ENCODE data around the gene ACAT2. TPM values are rescaled to one million over a fixed set of nuclear protein-coding genes. Genes with fewer than 3 reads are reported as not detected.
A peak's percentile ranks its signal among the peaks of the same experiment; 100 is the strongest.
"Not testable (repeated sequence)": the region's sequence is repeated elsewhere in the genome, so short reads cannot be mapped to it uniquely, and the experiment has no call there.

The ACAT2 gene
- total RNA-seq, 1 donor from 2014 or later, result 11.3 TPM

DNA sequence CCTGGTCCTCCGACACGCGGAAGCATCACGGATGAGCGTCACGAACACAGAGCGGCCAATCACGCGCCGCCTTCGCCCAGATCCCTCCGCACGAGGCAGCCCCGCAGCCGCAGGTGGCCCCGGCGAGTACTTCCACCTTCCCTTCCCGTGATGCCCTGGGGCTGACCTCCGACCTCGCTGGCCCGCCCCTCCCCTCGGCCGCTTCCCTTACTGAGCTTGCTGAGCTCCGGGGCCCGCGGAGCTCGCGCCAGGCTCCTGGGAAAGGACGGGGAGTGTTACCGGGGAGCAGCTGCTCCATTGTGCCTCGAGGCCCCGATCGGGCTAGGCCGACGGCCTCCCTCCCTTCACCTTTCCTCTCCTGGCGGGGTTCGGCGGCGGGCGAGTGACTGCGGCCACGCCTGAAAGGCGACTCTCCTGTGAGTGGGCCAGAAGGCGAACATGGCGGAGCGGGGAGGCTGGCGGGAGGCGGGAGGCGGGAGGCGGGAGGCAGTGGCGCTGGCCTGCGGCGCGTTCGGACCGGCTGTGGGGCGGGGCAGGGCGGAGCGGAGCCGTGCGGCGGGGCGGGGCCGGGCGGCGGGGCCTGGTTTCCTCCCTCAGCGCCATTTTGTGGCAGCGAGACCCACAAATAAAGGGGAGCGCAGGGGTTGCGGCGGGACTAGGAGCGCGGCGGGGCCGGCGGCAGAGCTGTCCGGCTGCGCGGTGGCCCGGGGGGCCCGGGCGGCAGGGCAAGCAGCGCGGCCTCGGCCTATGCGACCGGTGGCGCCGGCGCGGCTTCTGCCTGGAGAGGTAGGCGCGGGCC is 34.7 kb upstream of the ACAT2 start, which contains the start of gene WTAP:
WTAP (plus strand) TSS at position 589 of the 799 bp plus-strand sequence. CDS start 8,760 bp downstream, outside the sequence.
- TF ChIP-seq POLR2AphosphoS5 (IDR thresholded peaks at IDR 0.05; ENCODE audit: insufficient read depth in 1 of 2, low read depth in 1 of 2) (peak; percentile 95 to 98), POLR2A (IDR thresholded peaks at IDR 0.05) (peak in 1 of 2 donors; percentile 90)
- TF ChIP-seq, protein P1, sequence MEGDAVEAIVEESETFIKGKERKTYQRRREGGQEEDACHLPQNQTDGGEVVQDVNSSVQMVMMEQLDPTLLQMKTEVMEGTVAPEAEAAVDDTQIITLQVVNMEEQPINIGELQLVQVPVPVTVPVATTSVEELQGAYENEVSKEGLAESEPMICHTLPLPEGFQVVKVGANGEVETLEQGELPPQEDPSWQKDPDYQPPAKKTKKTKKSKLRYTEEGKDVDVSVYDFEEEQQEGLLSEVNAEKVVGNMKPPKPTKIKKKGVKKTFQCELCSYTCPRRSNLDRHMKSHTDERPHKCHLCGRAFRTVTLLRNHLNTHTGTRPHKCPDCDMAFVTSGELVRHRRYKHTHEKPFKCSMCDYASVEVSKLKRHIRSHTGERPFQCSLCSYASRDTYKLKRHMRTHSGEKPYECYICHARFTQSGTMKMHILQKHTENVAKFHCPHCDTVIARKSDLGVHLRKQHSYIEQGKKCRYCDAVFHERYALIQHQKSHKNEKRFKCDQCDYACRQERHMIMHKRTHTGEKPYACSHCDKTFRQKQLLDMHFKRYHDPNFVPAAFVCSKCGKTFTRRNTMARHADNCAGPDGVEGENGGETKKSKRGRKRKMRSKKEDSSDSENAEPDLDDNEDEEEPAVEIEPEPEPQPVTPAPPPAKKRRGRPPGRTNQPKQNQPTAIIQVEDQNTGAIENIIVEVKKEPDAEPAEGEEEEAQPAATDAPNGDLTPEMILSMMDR (IDR thresholded peaks at IDR 0.05), result no peak
- DNase-seq (ENCODE audit: extremely low spot score in 2 of 2), result peak in 1 of 2 donors; percentile 98
- intact Hi-C loops (cut with DNase I), result loop anchor here (2.0 to 5.0 kb wide), 3 partner anchors 34 to 60 kb away; partner anchors contain the start of genes ACAT2, SOD2 and TCP1
- Histone ChIP-seq H3K9me3 (no peaks in the 10 kb centered on the region), H3K27me3 (no peaks in the 10 kb centered on the region), H3K4me3 (peak within 1 kb of the TSS; percentile 79), H3K27ac (peak within 1 kb of the TSS; percentile 97), H3K4me1 (peaks cover 46% of the 10 kb centered on the region), H3K36me3 (no peaks in the 10 kb centered on the region)

DNA sequence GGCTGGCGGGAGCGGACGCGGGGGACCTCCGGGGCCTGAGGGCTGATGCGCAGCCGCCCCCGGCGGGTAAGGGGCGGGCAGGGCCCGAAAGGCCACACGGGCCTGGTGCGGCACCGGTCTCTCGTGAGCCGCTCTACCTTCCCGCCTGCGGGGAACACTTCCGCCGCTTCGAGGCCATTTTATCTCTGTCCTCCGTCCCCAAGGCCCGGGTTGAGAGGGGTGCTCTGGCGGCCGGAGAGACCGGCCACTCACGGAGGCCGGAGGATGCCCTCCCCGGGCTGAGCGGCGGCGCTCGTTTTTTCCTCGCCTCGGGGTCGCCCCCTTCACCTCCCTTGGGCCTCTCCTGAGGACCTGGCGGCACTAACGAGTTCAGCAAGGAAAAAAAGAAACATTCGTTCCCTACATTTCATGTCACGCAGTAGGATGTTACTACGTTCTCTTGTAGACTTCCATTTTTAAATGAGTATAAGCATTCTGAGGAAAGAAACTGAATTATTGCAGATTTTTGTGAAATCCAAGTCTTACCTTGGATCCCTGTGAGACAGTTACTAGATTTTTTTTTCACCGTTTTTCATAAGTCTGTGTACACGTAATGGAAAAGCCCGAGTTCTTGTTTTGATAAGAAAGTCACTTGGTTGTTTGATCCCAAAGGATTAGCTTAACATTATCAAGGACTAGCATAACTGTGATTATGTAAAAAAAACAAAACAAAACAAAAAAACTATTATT is 34.0 kb upstream of the ACAT2 start:
- H3K4me1 ChIP-seq, result peaks cover 53% of the 10 kb centered on the region

DNA sequence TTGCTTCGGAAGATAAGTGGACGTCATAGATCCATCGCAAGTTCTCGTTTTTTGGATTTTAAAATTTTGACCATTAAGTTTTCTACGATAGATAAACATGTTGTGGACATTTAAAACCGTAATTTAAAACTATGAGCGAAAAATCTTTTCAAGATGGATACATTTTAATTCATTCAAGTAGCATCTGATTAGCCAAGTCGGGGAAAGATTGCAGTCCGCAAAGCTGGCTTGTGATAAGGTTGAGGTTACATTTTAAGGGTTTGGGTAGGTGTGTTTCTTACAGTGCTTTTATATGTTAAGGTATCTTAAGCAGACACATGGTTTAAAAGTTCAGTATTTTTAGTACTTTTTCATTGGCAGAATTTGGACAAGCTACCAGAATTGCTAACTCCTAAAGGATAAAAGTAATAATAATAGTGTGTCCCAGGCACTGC is 33.3 kb upstream of the ACAT2 start:
- Histone ChIP-seq H3K9me3 (no peaks in the 10 kb centered on the region), H3K36me3 (no peaks in the 10 kb centered on the region), H3K27ac (peak overlapping the region; percentile 97), H3K4me3 (peak overlapping the region; percentile 79), H3K27me3 (no peaks in the 10 kb centered on the region), H3K4me1 (peaks cover 60% of the 10 kb centered on the region)
- TF ChIP-seq POLR2AphosphoS5 (IDR thresholded peaks at IDR 0.05; ENCODE audit: insufficient read depth in 1 of 2, low read depth in 1 of 2), result no peak
- TF ChIP-seq POLR2A (IDR thresholded peaks at IDR 0.05), result no peak
- TF ChIP-seq, protein P1 (IDR thresholded peaks at IDR 0.05), result no peak
- DNase-seq (ENCODE audit: extremely low spot score in 2 of 2), result no peak
- intact Hi-C loops (cut with DNase I), result loop anchor here (5.0 kb wide), 2 partner anchors 34 to 59 kb away; partner anchors contain the start of genes ACAT2 and TCP1

More for the DNA sequence above, 34.0 kb upstream of the ACAT2 start:
- Histone ChIP-seq H3K36me3 (no peaks in the 10 kb centered on the region), H3K27me3 (no peaks in the 10 kb centered on the region), H3K9me3 (no peaks in the 10 kb centered on the region), H3K4me3 (peak overlapping the region; percentile 79), H3K27ac (peak overlapping the region; percentile 97)
- DNase-seq (ENCODE audit: extremely low spot score in 2 of 2), result no peak
- TF ChIP-seq POLR2AphosphoS5 (IDR thresholded peaks at IDR 0.05; ENCODE audit: insufficient read depth in 1 of 2, low read depth in 1 of 2) (peak in 1 of 2 donors; percentile 56), POLR2A (IDR thresholded peaks at IDR 0.05) (no peak)
- intact Hi-C loops (cut with DNase I), result loop anchor here (2.0 to 5.0 kb wide), 3 partner anchors 34 to 59 kb away; partner anchors contain the start of genes ACAT2, SOD2 and TCP1

DNA sequence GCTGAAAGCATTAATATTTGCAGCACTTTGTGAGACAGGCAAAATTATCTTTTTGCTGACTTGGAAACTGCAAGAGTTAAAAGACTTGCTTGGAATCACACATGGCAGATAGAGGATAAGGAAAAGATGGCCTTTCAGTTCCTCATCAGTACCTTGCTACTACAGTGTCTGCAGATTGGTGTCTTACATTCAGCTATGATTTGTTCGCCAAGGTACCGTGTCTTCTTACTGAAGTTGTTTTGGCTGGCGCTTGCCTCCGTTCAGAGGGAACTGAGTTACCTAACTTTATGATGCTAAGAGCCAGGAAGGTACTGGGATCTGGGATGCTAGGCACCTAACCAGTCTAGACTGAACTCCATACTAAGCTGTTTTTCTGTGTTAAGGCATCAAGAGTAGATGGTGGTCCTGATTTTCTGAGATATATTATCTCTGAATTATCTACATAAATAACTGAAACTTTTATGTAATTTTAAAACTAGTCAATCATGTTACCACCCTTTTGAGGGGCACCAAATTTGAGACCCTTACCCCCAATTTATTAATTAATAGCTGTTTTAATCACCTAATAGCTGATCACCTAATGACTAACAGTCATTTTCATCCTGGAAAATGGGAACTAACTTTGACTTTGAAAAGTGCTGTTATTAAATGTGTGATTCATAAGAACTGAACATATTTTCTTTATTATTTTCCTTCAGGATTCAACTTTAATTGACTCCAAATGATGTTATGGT is 32.1 kb upstream of the ACAT2 start:
- intact Hi-C loops (cut with DNase I), result loop anchor here (5.0 kb wide), 2 partner anchors 33 to 58 kb away; partner anchors contain the start of genes ACAT2 and TCP1
- peak overlapping the region; percentile 97 for H3K27ac ChIP-seq
- peak overlapping the region; percentile 24 to 79 for H3K4me3 ChIP-seq
- TF ChIP-seq POLR2A (IDR thresholded peaks at IDR 0.05) (no peak), POLR2AphosphoS5 (IDR thresholded peaks at IDR 0.05; ENCODE audit: insufficient read depth in 1 of 2, low read depth in 1 of 2) (no peak)
- TF ChIP-seq, protein P1 (IDR thresholded peaks at IDR 0.05), result no peak
- no peaks in the 10 kb centered on the region for H3K9me3 ChIP-seq
- H3K4me1 ChIP-seq, result peaks cover 70% of the 10 kb centered on the region
- H3K27me3 ChIP-seq, result no peaks in the 10 kb centered on the region
- H3K36me3 ChIP-seq, result no peaks in the 10 kb centered on the region
- DNase-seq (ENCODE audit: extremely low spot score in 2 of 2), result no peak

DNA sequence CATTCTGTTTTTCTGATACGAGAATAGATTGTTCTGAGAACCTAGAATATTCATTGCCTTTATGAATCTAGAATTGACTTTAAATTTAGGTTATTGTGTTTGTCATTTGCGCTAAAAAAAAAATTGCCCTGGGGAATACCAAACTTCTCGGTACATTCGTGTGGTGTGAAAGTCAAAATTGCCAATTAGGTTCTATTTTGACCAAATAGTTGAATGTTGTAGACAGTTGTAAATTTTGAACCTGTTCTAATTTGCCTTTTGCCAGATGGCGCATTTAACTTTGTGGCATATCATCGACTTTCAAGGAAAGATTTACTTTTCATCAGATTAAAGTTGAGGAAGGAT is 31.5 kb upstream of the ACAT2 start:
- H3K4me3 ChIP-seq, result peak overlapping the region in 1 of 2 donors; percentile 24
- intact Hi-C loops (cut with DNase I), result no loop called here
- H3K4me1 ChIP-seq, result peaks cover 75% of the 10 kb centered on the region
- no peaks in the 10 kb centered on the region for H3K9me3 ChIP-seq
- TF ChIP-seq, protein P1 (IDR thresholded peaks at IDR 0.05), result no peak
- TF ChIP-seq POLR2A (IDR thresholded peaks at IDR 0.05) (no peak), POLR2AphosphoS5 (IDR thresholded peaks at IDR 0.05; ENCODE audit: insufficient read depth in 1 of 2, low read depth in 1 of 2) (no peak)
- no peaks in the 10 kb centered on the region for H3K36me3 ChIP-seq
- peak overlapping the region; percentile 97 for H3K27ac ChIP-seq
- no peaks in the 10 kb centered on the region for H3K27me3 ChIP-seq
- DNase-seq (ENCODE audit: extremely low spot score in 2 of 2), result no peak

DNA sequence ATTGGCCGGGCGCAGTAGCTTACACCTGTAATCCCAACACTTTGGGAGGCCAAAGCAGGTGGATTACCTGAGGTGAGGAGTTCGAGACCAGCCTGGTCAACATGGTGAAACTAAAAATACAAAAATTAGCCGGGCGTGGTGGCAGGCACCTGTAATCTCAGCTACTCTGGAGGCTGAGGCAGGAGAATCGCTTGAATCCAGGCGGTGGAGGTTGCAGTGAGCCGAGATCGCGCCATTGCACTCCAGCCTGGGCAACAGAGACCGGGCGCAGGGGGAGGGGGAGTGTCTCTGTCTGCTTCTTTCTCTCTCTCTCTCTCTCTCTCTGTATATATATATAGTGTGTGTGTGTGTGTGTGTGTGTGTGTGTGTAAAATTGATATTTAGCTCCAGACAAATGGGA is 29.3 kb upstream of the ACAT2 start:
- H3K9me3 ChIP-seq; H3K27ac ChIP-seq; DNase-seq (ENCODE audit: extremely low spot score in 2 of 2); H3K4me3 ChIP-seq; H3K36me3 ChIP-seq; H3K27me3 ChIP-seq; intact Hi-C loops (cut with DNase I): not testable (repeated sequence)
- H3K4me1 ChIP-seq, result peaks cover 89% of the 10 kb centered on the region

DNA sequence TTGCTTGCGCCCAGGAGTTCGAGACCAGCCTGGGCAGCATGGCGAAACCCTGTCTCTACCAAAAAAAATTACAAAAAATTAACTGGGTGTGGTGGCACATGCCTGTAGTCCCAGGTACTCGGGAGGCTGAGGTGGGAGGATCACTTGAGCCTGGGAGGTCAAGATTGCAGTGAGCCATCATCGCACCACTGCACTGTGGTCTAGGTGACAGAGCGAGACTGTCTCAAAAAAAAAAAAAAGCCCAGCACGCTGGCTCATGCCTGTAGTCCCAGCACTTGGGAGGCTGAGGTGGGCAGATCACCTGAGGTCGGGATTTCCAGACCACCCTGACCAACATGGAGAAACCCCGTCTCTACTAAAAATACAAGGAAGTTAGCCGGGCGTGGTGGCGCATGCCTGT is 28.4 kb upstream of the ACAT2 start:
- intact Hi-C loops (cut with DNase I); H3K27me3 ChIP-seq; H3K36me3 ChIP-seq; H3K9me3 ChIP-seq; H3K4me3 ChIP-seq; H3K27ac ChIP-seq; DNase-seq (ENCODE audit: extremely low spot score in 2 of 2): not testable (repeated sequence)
- peaks cover 97% of the 10 kb centered on the region for H3K4me1 ChIP-seq

Measured in vagina (tissue), 2 donors.